Muscle of leg (tissue), 11 donors: ENCODE results near the gene ZNF367. TPM values are rescaled to one million over a fixed set of nuclear protein-coding genes. Genes with fewer than 3 reads are reported as not detected.

ENCODE experiments used
- DNase-seq: peaks from one replicate; pipeline ENCODE4 v3.0.0; 2013
- H3K27ac ChIP-seq: one replicate; pipeline ENCODE4 v1.5.1; 2013; ENCODE audit warnings: mild to moderate bottlenecking, low read length, control low read depth
- H3K27me3 ChIP-seq: one replicate; pipeline ENCODE4 v1.6.1; 2013; ENCODE audit warnings: low read length; ENCODE audit not compliant: control insufficient read depth, insufficient read depth
- H3K36me3 ChIP-seq: one replicate; pipeline ENCODE4 v1.6.1; 2013; ENCODE audit warnings: low read length; ENCODE audit not compliant: control insufficient read depth, insufficient read depth
- H3K4me1 ChIP-seq: one replicate; pipeline ENCODE4 v1.6.1; 2013; ENCODE audit warnings: low read length; ENCODE audit not compliant: control insufficient read depth, insufficient read depth
- H3K4me3 ChIP-seq: one replicate; pipeline ENCODE4 v1.5.1; 2013; ENCODE audit warnings: low read length, control low read depth
- H3K9me3 ChIP-seq: replicated peaks from 2 replicates; pipeline ENCODE4 v1.6.1; 2013; ENCODE audit warnings: low read depth, low read length; ENCODE audit not compliant: control insufficient read depth
- WGBS: methylation state at CpG from one replicate; pipeline ENCODE4 v1.1.5; 2013; ENCODE audit warnings: missing lambda C conversion rate; ENCODE audit not compliant: insufficient coverage; 5-methylcytosine and 5-hydroxymethylcytosine counted together
- polyA plus RNA-seq, 8 donors: library from polyadenylated mRNA; unstranded; fragments of 120-200 nt; gene quantifications; one replicate each; pipeline versions ENCODE4 v1.2.1 to v1.2.3, GENCODE V29; 2013; ENCODE audit warnings: inconsistent platforms in 1 of 8, low replicate concordance in 1 of 8; ENCODE audit not compliant: insufficient read length in 8 of 8, insufficient read depth in 1 of 8
- total RNA-seq: library from RNA; stranded (reverse); fragments of 120-200 nt; gene quantifications from one replicate; pipeline ENCODE4 v1.2.4, GENCODE V29; 2013

The ZNF367 gene
- total and polyA plus RNA-seq, 9 donors: 5.8 to 9.8 (median 7.5) TPM

DNA sequence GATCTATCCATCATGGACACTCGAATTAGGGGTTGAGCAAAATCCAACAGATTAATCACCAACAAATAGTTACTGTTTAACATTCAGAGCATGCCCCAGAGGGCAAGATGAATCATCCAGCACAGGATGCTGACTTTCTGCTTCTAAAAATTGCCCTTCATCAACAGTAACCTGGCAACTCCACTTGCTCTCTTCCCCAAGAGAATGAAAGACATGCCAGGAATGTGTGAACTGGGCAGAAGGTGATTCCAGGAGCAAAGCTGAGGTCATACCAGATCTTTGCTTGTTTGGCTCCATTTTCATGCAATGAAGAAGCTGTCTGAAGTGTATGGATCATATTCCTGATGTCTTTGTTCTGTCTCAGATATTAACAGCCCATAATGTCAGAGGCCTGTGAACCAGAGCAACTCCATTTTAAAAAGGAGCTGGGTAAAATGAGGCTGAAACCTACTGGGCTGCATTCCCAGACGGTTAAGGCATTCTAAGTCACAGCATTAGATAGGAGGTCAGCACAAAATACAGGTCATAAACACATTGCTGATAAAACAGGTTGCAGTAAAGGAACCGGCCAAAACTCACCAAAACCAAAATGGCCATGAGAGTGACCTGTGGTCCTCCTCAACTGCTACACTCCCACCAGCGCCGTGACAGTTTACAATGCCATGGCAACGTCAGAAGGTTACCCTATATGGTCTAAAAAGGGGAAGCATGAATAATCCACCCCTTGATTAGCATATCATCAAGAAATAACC, 2.5 kb upstream of the ZNF367 start:
- Histone ChIP-seq H3K9me3 (no peaks in the 10 kb centered on the region), H3K27ac (peak overlapping the region; percentile 97), H3K27me3 (no peaks in the 10 kb centered on the region), H3K4me3 (no peak overlapping the region), H3K4me1 (peaks cover 12% of the 10 kb centered on the region), H3K36me3 (no peaks in the 10 kb centered on the region)
- WGBS: 39% methylated on average over 3 of the region's 6 CpGs
- DNase-seq: peak; percentile 55

DNA sequence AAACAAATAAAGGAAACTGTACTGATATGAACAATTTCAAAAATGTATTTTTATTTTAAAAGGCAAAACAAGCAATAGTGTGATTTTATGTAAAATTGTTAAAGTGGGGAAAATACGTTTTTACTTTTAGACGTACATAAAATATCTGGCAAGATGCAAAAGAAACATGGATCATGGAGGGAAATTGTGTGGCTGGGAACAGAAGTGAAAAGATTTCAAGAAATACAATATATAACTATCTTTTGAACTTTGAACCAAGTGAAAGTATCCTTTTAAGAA, 1.5 kb upstream of the ZNF367 start:
- Histone ChIP-seq H3K36me3 (no peaks in the 10 kb centered on the region), H3K4me3 (peak overlapping the region; percentile 53), H3K9me3 (no peaks in the 10 kb centered on the region), H3K27me3 (no peaks in the 10 kb centered on the region), H3K4me1 (peaks cover 12% of the 10 kb centered on the region), H3K27ac (peak overlapping the region; percentile 97)
- DNase-seq: no peak
- WGBS: no CpG with 5 or more reads among the region's 2 CpGs

DNA sequence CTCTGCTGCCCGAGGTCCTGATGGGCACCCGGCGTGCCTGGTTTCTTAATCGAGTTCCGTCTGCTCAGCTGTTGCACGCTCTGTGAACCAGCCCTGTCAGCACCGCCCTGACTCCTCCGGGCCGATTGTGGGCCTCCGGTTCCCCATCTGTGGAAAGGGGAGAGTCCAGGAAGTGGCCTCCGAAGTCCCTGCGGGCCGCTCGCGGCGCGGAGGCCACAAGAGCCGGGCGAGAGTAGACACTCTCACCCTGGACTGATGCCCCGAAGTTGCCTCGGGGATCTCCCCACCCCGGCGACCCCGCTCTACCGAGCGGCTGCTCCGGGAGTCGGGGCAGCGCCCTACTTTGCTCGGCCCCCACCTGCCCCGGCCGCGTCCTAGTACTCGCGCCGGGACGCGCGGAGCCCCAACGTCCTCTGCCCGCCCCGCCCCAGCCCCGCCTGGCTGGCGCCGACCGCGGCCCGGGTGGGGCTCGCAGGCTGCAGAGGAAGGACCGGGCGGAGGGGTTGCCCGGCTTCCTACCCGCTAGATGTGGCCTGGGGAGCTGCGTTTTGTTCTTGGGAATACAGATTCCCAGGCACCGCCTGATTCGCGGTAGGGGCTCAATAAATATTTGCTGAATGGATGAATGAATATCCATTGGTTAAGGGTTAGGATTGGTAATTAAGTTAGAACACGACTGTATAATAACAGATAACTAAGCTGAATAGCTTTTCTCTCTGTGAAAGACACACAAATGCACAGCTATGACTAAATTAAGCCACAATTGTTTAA, 935 bp upstream of the ZNF367 start:
- WGBS: 0% methylated on average over 54 of the region's 58 CpGs
- peaks cover 12% of the 10 kb centered on the region for H3K4me1 ChIP-seq
- peak; percentile 76 for DNase-seq

GRCh38 chr9:96417661-96418082, 498 bp downstream of the ZNF367 start:
- peaks cover 12% of the 10 kb centered on the region for H3K4me1 ChIP-seq
- H3K36me3 ChIP-seq: no peaks in the 10 kb centered on the region
- peak; percentile 30 for DNase-seq
- H3K27me3 ChIP-seq: no peaks in the 10 kb centered on the region
- peak overlapping the region; percentile 86 for H3K27ac ChIP-seq
- no peaks in the 10 kb centered on the region for H3K9me3 ChIP-seq
- H3K4me3 ChIP-seq: peak overlapping the region; percentile 53
- under 1% methylated on average over 62 of the region's 62 CpGs for WGBS

More for the DNA sequence above, 935 bp upstream of the ZNF367 start:
- H3K36me3 ChIP-seq: no peaks in the 10 kb centered on the region
- H3K9me3 ChIP-seq: no peaks in the 10 kb centered on the region
- H3K27ac ChIP-seq: peak overlapping the region; percentile 97
- peak overlapping the region; percentile 53 for H3K4me3 ChIP-seq
- no peaks in the 10 kb centered on the region for H3K27me3 ChIP-seq

GRCh38 chr9:96417051-96417586, 1.1 kb downstream of the ZNF367 start:
- no peaks in the 10 kb centered on the region for H3K27me3 ChIP-seq
- H3K9me3 ChIP-seq: no peaks in the 10 kb centered on the region
- H3K27ac ChIP-seq: peak overlapping the region; percentile 77
- DNase-seq: peak; percentile 93
- H3K4me3 ChIP-seq: peak overlapping the region; percentile 53
- peaks cover 12% of the 10 kb centered on the region for H3K4me1 ChIP-seq
- H3K36me3 ChIP-seq: no peaks in the 10 kb centered on the region
- under 1% methylated on average over 48 of the region's 50 CpGs for WGBS

GRCh38 chr9:96413302-96414221, 4.6 kb downstream of the ZNF367 start:
- H3K27ac ChIP-seq: no peak overlapping the region
- WGBS: 57% methylated on average over 3 of the region's 7 CpGs
- peak; percentile 63 for DNase-seq
- H3K27me3 ChIP-seq: no peaks in the 10 kb centered on the region
- H3K36me3 ChIP-seq: no peaks in the 10 kb centered on the region
- H3K4me1 ChIP-seq: peaks cover 4% of the 10 kb centered on the region
- no peak overlapping the region for H3K4me3 ChIP-seq
- H3K9me3 ChIP-seq: no peaks in the 10 kb centered on the region

DNA sequence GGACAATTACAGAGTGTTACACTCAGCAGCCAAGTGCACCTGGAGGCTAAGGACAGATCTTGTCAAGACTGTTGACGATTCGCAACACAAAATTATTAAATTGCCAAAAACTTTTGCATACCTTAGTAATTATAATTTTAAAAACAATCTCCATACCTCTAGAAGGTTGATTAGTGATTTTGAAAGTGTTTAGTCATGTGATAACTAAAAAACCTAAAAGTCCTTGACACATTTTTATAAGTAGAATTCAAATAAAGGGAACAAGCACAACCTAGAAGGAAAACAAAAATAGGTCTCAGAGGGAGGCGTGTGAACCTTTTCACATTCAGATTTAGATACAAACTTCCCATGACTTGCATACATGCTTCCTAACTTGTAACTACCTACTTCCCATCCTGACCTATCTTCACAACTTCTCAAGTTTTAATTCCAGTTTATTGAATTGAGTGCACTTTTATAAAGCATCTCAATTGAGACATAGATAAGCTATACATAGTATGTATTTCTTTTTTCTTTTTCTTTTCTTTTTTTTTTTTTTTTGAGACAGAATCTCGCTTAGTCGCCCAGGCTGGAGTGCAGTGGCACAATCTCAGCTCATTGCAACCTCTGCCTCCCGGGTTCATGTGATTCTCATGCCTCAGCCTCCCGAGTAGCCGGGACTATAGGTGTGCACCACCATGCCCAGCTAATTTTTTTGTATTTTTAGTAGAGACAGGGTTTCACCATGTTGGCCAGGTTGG, 5.8 kb downstream of the ZNF367 start:
- no CpG with 5 or more reads among the region's 8 CpGs for WGBS
- H3K27ac ChIP-seq: no peak overlapping the region

GRCh38 chr9:96411129-96411838, 6.9 kb downstream of the ZNF367 start:
- H3K36me3 ChIP-seq: no peaks in the 10 kb centered on the region
- H3K4me3 ChIP-seq: no peak overlapping the region
- H3K27me3 ChIP-seq: no peaks in the 10 kb centered on the region
- no peak overlapping the region for H3K27ac ChIP-seq
- DNase-seq: no peak
- no peaks in the 10 kb centered on the region for H3K4me1 ChIP-seq
- no CpG with 5 or more reads among the region's 5 CpGs for WGBS
- H3K9me3 ChIP-seq: no peaks in the 10 kb centered on the region

More for the DNA sequence above, 5.8 kb downstream of the ZNF367 start:
- Histone ChIP-seq H3K9me3 (no peaks in the 10 kb centered on the region), H3K36me3 (no peaks in the 10 kb centered on the region), H3K4me3 (no peak overlapping the region), H3K27me3 (no peaks in the 10 kb centered on the region), H3K4me1 (peaks cover 4% of the 10 kb centered on the region)
- DNase-seq: no peak
